Endodermal cell (in vitro differentiated cells): ENCODE results near the gene UMAD1. TPM values are rescaled to one million over a fixed set of nuclear protein-coding genes. Genes with fewer than 3 reads are reported as not detected.

Experiments
- DNase-seq: peaks from one replicate; pipeline ENCODE4 v3.0.0-alpha.2; 2017
- H3K27ac ChIP-seq: 2 replicates; pipeline ENCODE4 v1.5.1; 2013; ENCODE audit warnings: mild to moderate bottlenecking, low read depth, low read length, moderate library complexity
- H3K27me3 ChIP-seq: 2 replicates; pipeline ENCODE4 v1.6.1; 2013; ENCODE audit warnings: mild to moderate bottlenecking, low read length, moderate library complexity; ENCODE audit not compliant: insufficient read depth, control insufficient read depth, poor library complexity, severe bottlenecking
- H3K36me3 ChIP-seq: 2 replicates; pipeline ENCODE4 v1.7.0; 2013; ENCODE audit warnings: mild to moderate bottlenecking, low read length, moderate library complexity; ENCODE audit not compliant: control insufficient read depth, insufficient read depth
- H3K4me1 ChIP-seq: one replicate; pipeline ENCODE4 v1.7.0; 2013; ENCODE audit warnings: low read length; ENCODE audit not compliant: control insufficient read depth, insufficient read depth
- H3K4me3 ChIP-seq: 2 replicates; pipeline ENCODE4 v1.5.1; 2013; ENCODE audit warnings: mild to moderate bottlenecking, low read length, moderate library complexity
- H3K9ac ChIP-seq: 2 replicates; pipeline ENCODE4 v1.6.1; 2013; ENCODE audit warnings: mild to moderate bottlenecking, low read length, moderate library complexity; ENCODE audit not compliant: poor library complexity, severe bottlenecking; ENCODE audit errors: extremely low read depth
- H3K9me3 ChIP-seq: 2 replicates; pipeline ENCODE4 v1.6.1; 2013; ENCODE audit warnings: mild to moderate bottlenecking, low read length, moderate library complexity; ENCODE audit not compliant: control insufficient read depth
- H3K27ac Mint-ChIP-seq: 2 replicates; pipeline ENCODE4 v1.8.0; 2020; ENCODE audit warnings: mixed read lengths
- H3K27me3 Mint-ChIP-seq: 2 replicates; pipeline ENCODE4 v1.8.0; 2021; ENCODE audit warnings: mild to moderate bottlenecking, mixed read lengths; ENCODE audit not compliant: insufficient read depth
- H3K36me3 Mint-ChIP-seq: 2 replicates; pipeline ENCODE4 v1.8.0; 2020; ENCODE audit warnings: low read depth, mixed read lengths
- H3K4me1 Mint-ChIP-seq: 2 replicates; pipeline ENCODE4 v1.8.0; 2020; ENCODE audit warnings: mixed read lengths
- H3K4me3 Mint-ChIP-seq: 2 replicates; pipeline ENCODE4 v1.8.0; 2020; ENCODE audit warnings: mild to moderate bottlenecking, moderate library complexity, mixed read lengths
- H3K9me3 Mint-ChIP-seq: 2 replicates; pipeline ENCODE4 v1.8.0; 2020; ENCODE audit warnings: mild to moderate bottlenecking, mixed read lengths
- WGBS, 2 experiments: methylation state at CpG; one replicate each; pipeline versions ENCODE4 v1.1.5 to v1.1.7; 2013; ENCODE audit warnings: missing lambda C conversion rate in 2 of 2, mixed read lengths in 1 of 2; ENCODE audit not compliant: insufficient coverage in 1 of 2, insufficient read length in 1 of 2; 5-methylcytosine and 5-hydroxymethylcytosine counted together
- total RNA-seq, 2 donors: library from RNA; stranded (reverse); fragmentation: NEBNext Ultra II Directional in 1 of 2; extraction: Animal tissue kit (Norgen Biotek cat#: 25700) in 1 of 2; gene quantifications; 2 replicates in 1 of 2; 3 replicates in 1 of 2; pipeline ENCODE4 v1.2.1, GENCODE V29; 2021
- TF ChIP-seq, protein P1 (sequence below): fragments of 200-600 bp; sonication (generic); conservative IDR thresholded peaks from 2 replicates; pipeline ENCODE4 v1.5.0; 2021; ENCODE audit warnings: antibody characterized with exemption, mild to moderate bottlenecking

UMAD1 gene
- total RNA-seq, 2 donors from 2014 or later = 9.7 to 10.3 TPM

DNA sequence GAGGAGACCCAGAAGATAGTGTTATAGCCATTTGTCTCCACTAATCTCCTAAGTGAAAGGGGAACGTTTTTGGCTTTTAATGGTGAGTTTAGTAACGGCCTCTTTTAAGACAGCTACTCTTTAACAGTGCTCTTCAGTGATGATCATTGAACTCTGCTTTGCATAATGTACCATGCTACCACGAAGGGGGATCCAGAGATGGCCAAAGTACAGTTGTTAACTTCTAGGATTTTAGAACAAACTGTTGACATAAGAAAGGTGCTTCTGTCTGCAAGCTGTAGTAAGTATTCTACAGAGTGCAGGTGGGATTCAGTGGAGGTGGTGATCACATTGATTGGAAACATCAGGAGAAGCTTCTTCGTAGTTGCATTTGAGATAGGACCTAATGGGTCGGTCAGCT, 192.0 kb downstream of the UMAD1 start:
- H3K9ac ChIP-seq = no peak overlapping the region
- Mint-ChIP-seq H3K4me1 (peaks cover 33% of the 10 kb centered on the region), H3K27me3 (no peaks in the 10 kb centered on the region), H3K27ac (no peak overlapping the region), H3K4me3 (no peak overlapping the region), H3K9me3 (no peaks in the 10 kb centered on the region), H3K36me3 (no peaks in the 10 kb centered on the region)
- 91 to 95% methylated on average over 5 of the region's 5 CpGs for WGBS, 2 experiments
- TF ChIP-seq, protein P1, sequence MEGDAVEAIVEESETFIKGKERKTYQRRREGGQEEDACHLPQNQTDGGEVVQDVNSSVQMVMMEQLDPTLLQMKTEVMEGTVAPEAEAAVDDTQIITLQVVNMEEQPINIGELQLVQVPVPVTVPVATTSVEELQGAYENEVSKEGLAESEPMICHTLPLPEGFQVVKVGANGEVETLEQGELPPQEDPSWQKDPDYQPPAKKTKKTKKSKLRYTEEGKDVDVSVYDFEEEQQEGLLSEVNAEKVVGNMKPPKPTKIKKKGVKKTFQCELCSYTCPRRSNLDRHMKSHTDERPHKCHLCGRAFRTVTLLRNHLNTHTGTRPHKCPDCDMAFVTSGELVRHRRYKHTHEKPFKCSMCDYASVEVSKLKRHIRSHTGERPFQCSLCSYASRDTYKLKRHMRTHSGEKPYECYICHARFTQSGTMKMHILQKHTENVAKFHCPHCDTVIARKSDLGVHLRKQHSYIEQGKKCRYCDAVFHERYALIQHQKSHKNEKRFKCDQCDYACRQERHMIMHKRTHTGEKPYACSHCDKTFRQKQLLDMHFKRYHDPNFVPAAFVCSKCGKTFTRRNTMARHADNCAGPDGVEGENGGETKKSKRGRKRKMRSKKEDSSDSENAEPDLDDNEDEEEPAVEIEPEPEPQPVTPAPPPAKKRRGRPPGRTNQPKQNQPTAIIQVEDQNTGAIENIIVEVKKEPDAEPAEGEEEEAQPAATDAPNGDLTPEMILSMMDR = no peak
- H3K27me3 ChIP-seq = no peaks in the 10 kb centered on the region
- no peak for DNase-seq
- H3K27ac ChIP-seq = no peak overlapping the region
- H3K9me3 ChIP-seq = no peaks in the 10 kb centered on the region
- H3K4me1 ChIP-seq = peaks cover 6% of the 10 kb centered on the region
- no peak overlapping the region for H3K4me3 ChIP-seq
- no peaks in the 10 kb centered on the region for H3K36me3 ChIP-seq

DNA sequence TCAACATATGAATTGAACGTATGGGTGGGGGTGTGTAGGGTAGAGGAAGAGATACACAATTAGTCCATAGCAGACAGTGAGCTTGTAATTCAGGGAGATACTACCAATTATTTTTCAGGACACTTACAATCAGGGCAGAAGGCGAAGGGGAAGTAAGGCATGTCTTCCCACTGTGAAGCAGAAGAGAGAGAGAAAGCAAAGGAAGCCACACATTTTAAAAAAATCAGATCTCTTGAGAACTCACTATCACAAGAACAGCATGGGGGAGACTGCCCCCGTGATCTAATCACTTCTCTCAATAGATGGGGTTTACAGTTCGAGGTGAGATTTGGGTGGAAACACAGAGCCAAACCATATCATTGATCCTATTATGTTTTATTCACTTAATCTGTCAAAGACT, 194.2 kb downstream of the UMAD1 start:
- Histone ChIP-seq H3K27me3 (no peaks in the 10 kb centered on the region), H3K4me3 (no peak overlapping the region), H3K9me3 (no peaks in the 10 kb centered on the region), H3K4me1 (peaks cover 6% of the 10 kb centered on the region), H3K36me3 (no peaks in the 10 kb centered on the region), H3K27ac (no peak overlapping the region), H3K9ac (no peak overlapping the region)
- TF ChIP-seq, protein P1 = no peak
- DNase-seq = peak; percentile 71
- Mint-ChIP-seq H3K27ac (no peak overlapping the region), H3K4me3 (no peak overlapping the region), H3K36me3 (no peaks in the 10 kb centered on the region), H3K27me3 (no peaks in the 10 kb centered on the region), H3K9me3 (no peaks in the 10 kb centered on the region), H3K4me1 (peaks cover 32% of the 10 kb centered on the region)
- 0 to 13% methylated on average over 2 to 4 of the region's 4 CpGs for WGBS, 2 experiments

DNA sequence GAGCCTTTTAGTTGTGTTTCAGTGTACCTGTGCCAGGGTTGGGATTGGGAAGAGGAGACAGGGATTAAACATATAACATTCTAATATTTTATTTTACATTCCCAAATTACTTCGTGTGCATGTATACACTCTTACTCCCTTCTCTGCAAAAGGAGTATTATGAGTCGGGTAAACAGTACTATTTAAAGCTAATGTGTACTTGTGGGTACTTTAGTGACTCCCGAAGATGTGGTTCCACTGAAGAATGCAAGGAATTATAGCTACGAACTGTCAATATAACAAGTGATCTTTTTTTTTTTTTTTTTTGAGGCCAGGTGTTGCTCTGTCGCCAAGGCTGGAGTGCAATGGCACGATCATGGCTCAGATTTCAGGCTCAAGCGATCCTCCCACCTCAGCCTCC, 200.5 kb downstream of the UMAD1 start:
- no peak overlapping the region for H3K4me3 ChIP-seq
- H3K36me3 ChIP-seq = no peaks in the 10 kb centered on the region
- H3K27ac Mint-ChIP-seq = no peak overlapping the region
- H3K27me3 Mint-ChIP-seq = no peaks in the 10 kb centered on the region
- TF ChIP-seq, protein P1 = no peak
- H3K36me3 Mint-ChIP-seq = no peaks in the 10 kb centered on the region
- no peaks in the 10 kb centered on the region for H3K9me3 ChIP-seq
- H3K4me3 Mint-ChIP-seq = no peak overlapping the region
- no peak for DNase-seq
- H3K27ac ChIP-seq = no peak overlapping the region
- H3K4me1 ChIP-seq = no peaks in the 10 kb centered on the region
- no peaks in the 10 kb centered on the region for H3K9me3 Mint-ChIP-seq
- H3K27me3 ChIP-seq = no peaks in the 10 kb centered on the region
- 93 to 97% methylated on average over 2 to 7 of the region's 7 CpGs for WGBS, 2 experiments
- H3K4me1 Mint-ChIP-seq = peaks cover 6% of the 10 kb centered on the region
- no peak overlapping the region for H3K9ac ChIP-seq
